ENCODE results near the gene TEX51.

DNA sequence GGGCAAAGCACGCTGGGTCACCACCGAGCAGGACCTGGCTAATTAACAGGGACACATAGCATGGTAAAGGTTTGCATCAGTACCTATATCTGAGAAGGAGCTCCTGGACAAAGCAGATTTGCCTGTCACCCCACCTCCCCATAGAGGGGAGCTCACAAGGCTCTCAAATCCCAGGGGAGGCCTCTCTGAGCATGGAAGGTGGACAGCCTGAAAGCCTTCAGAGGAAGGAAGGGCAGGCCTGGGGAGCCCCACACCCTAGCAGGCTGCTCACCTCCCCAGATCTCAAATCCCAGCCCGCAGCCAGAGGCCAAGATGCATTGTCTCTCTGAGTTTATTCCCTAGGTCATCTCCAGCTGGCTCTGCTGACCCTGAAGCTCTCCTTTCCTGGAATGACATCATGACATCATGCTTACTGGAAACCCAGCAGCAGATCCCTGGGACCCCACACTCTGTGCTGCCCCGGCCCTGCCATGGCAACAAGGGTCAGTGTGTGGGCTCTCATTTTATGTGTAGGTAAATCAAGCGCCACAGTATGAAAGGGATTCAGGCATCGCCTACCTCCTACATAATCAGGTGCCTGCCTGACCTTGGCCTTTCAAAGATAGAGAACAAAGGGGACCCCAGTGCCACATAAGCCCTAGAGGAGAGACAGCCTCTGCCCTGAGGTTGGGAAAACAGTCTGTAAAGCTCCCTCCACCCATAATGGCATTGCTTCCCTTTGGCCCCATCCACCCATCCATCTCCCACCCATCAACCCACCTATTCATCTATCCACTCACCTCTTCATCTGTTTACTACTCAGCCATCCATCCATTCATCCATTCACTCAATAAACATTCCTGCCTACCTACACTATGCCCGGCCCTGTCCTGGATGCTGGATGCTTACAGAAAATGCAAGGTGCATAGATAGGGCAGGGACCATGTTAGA is 15.7 kb upstream of the TEX51 start:
- TF ChIP-seq, protein P1, sequence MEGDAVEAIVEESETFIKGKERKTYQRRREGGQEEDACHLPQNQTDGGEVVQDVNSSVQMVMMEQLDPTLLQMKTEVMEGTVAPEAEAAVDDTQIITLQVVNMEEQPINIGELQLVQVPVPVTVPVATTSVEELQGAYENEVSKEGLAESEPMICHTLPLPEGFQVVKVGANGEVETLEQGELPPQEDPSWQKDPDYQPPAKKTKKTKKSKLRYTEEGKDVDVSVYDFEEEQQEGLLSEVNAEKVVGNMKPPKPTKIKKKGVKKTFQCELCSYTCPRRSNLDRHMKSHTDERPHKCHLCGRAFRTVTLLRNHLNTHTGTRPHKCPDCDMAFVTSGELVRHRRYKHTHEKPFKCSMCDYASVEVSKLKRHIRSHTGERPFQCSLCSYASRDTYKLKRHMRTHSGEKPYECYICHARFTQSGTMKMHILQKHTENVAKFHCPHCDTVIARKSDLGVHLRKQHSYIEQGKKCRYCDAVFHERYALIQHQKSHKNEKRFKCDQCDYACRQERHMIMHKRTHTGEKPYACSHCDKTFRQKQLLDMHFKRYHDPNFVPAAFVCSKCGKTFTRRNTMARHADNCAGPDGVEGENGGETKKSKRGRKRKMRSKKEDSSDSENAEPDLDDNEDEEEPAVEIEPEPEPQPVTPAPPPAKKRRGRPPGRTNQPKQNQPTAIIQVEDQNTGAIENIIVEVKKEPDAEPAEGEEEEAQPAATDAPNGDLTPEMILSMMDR (conservative IDR thresholded peaks at IDR 0.05; ENCODE audit: low read length), result no peak
- TF ChIP-seq EZH2phosphoT487 (IDR thresholded peaks at IDR 0.05; ENCODE audit: borderline replicate concordance), result no peak
